ENCODE data around the gene C17orf50. TPM values are rescaled to one million over a fixed set of nuclear protein-coding genes. Genes with fewer than 3 reads are reported as not detected.

The C17orf50 gene
- total RNA-seq, 6 experiments from 2014 or later = not detected

DNA sequence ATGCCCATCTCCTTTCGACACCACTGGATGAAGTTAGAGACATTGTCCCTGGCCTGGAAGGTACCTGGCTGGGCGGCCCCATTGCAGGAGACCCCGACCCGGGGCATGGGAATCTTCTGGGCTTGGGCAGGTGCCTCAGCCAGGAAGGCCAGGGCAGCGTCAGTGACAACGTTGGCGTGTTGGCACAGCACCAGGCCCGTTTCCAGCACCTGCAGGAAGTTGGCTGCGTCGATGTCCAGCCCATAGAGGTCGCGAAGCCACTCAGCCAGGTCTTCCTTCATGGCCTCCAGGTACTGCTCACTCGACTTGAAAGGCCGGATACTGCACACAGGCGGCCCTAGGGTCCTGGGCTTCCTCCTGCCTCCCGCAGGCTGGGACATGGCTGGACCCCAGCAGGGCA, 8.2 kb upstream of the C17orf50 start:
- Histone ChIP-seq H3K27me3 (no peaks in the 10 kb centered on the region), H3K9me3 (no peaks in the 10 kb centered on the region), H3K4me1 (peaks cover 0 to 4% (median 0%) of the 10 kb centered on the region in 4 donors), H3K27ac (no peak overlapping the region), H3K36me3 (no peaks in the 10 kb centered on the region), H3K4me3 (no peak overlapping the region)
- TF ChIP-seq, protein P1, sequence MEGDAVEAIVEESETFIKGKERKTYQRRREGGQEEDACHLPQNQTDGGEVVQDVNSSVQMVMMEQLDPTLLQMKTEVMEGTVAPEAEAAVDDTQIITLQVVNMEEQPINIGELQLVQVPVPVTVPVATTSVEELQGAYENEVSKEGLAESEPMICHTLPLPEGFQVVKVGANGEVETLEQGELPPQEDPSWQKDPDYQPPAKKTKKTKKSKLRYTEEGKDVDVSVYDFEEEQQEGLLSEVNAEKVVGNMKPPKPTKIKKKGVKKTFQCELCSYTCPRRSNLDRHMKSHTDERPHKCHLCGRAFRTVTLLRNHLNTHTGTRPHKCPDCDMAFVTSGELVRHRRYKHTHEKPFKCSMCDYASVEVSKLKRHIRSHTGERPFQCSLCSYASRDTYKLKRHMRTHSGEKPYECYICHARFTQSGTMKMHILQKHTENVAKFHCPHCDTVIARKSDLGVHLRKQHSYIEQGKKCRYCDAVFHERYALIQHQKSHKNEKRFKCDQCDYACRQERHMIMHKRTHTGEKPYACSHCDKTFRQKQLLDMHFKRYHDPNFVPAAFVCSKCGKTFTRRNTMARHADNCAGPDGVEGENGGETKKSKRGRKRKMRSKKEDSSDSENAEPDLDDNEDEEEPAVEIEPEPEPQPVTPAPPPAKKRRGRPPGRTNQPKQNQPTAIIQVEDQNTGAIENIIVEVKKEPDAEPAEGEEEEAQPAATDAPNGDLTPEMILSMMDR (IDR thresholded peaks at IDR 0.05) = no peak
- TF ChIP-seq POLR2A (IDR thresholded peaks at IDR 0.05) = no peak
- DNase-seq = no peak
- WGBS (ENCODE audit: insufficient coverage, low coverage, low lambda C conversion rate, missing lambda C conversion rate) = no CpG with 5 or more reads among the region's 16 CpGs
- no peak for ATAC-seq
- intact Hi-C loops (cut with DNase I) = no loop called here

DNA sequence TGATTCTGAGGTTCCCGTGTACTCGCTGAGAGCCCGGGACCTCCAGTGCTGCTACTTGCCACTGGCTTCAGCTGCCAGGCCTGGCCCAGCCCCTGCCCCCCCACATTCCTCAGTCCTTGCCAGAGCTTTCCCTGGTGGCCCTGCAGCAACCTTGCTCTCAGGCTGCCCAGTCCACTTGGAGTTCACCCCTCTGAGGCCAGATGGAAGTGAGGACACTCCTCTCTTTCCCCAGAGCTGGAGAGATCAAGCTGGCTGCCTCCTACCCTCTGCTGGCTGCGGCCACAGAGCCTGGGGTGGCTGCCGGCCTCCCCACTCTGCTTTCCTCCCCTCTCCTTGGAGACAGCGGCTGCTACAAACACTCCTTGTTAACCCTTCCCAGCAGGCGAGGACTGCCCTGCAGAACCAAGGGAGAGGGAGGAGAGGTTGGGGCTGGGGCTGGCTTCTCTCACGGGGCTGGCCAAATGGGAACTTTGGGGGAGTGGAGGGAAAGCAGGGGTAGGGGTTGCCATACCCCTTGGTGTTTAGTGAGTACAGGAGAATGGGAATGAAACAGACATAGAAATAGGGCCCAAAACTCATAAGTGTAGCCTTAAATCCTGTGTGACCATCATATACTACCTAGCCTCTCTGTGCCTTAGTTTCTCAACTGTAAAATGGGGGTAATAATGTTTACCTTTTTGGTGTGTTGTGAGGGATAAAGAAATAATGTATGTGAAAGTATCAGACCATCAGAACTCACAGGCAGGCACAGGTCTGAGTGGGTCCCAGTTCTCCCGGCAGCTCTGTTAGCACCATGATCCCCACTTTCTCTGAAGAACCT, 7.5 kb upstream of the C17orf50 start, which contains the start of gene GAS2L2:
GAS2L2 (minus strand) TSS at position 295 of the 820 bp plus-strand sequence. CDS start 389 bp downstream, outside the sequence.
- DNase-seq = no peak
- intact Hi-C loops (cut with DNase I) = no loop called here
- no peak within 1 kb of the TSS for H3K27ac ChIP-seq
- no peaks in the 10 kb centered on the region for H3K27me3 ChIP-seq
- H3K4me3 ChIP-seq = no peak within 1 kb of the TSS
- WGBS (ENCODE audit: insufficient coverage, low coverage, low lambda C conversion rate, missing lambda C conversion rate) = 57% methylated on average over 6 of the region's 9 CpGs
- no peaks in the 10 kb centered on the region for H3K9me3 ChIP-seq
- no peak for ATAC-seq
- H3K36me3 ChIP-seq = no peaks in the 10 kb centered on the region
- TF ChIP-seq, protein P1 (IDR thresholded peaks at IDR 0.05) = no peak
- TF ChIP-seq POLR2A (IDR thresholded peaks at IDR 0.05) = no peak
- peaks cover 0 to 4% (median 0%) of the 10 kb centered on the region in 4 donors for H3K4me1 ChIP-seq

DNA sequence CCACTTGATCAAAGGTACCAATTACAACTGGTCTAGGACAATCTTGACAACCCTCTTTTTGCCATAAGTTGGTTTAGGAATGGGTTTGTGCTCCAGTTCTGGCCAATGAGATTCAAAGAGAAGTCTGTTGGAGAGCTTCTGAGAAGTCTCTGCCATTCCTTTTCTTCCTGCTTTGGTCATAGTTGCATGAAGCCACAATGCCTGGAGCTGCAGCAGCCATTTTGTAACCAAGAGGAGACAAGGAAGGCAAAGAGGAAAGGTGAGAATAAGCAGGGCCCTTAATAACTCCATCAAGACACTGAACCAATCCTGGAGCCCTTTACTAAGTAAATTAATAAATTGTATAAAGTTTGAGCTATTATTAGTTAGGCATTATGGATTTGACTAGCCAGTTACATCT, 3.4 kb upstream of the C17orf50 start:
- no peak overlapping the region for H3K4me3 ChIP-seq
- no peak for TF ChIP-seq POLR2A (IDR thresholded peaks at IDR 0.05)
- TF ChIP-seq, protein P1 (IDR thresholded peaks at IDR 0.05) = no peak
- no peak overlapping the region for H3K27ac ChIP-seq
- DNase-seq = no peak
- H3K9me3 ChIP-seq = no peaks in the 10 kb centered on the region
- H3K27me3 ChIP-seq = no peaks in the 10 kb centered on the region
- no peaks in the 10 kb centered on the region for H3K4me1 ChIP-seq
- no peak for ATAC-seq
- intact Hi-C loops (cut with DNase I) = no loop called here
- no peaks in the 10 kb centered on the region for H3K36me3 ChIP-seq

DNA sequence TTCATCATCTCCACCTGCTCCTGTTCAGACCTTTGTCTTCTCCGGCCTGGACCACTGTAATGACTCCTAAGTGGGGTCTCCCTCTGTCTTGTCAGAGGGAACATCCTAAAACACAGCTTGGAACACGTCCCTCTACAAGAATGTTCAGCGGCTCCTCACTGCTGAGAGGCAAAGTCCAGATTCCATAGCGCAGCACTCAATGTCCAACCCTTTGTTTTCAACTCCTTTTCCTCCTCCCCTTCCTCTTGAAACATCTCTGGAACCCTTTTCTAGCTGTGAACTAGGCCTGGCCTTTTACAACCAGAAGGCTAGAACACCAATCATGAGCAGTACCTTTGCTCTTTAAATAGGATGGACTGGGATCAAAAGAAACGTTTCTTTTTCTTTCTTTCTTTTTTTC, 914 bp downstream of the C17orf50 start:
- no peaks in the 10 kb centered on the region for H3K27me3 ChIP-seq
- no peaks in the 10 kb centered on the region for H3K36me3 ChIP-seq
- no peak overlapping the region for H3K27ac ChIP-seq
- no peak overlapping the region for H3K4me3 ChIP-seq
- intact Hi-C loops (cut with DNase I) = no loop called here
- TF ChIP-seq POLR2A (IDR thresholded peaks at IDR 0.05) = no peak
- TF ChIP-seq, protein P1 (IDR thresholded peaks at IDR 0.05) = no peak
- WGBS (ENCODE audit: insufficient coverage, low coverage, low lambda C conversion rate, missing lambda C conversion rate) = 69% methylated on average over 5 of the region's 5 CpGs
- DNase-seq (no peak), ATAC-seq (no peak)
- no peaks in the 10 kb centered on the region for H3K9me3 ChIP-seq
- H3K4me1 ChIP-seq = peaks cover 0 to 6% (median 0%) of the 10 kb centered on the region in 4 donors
